Measurements from ENCODE around the gene TUB.

TUB gene

DNA sequence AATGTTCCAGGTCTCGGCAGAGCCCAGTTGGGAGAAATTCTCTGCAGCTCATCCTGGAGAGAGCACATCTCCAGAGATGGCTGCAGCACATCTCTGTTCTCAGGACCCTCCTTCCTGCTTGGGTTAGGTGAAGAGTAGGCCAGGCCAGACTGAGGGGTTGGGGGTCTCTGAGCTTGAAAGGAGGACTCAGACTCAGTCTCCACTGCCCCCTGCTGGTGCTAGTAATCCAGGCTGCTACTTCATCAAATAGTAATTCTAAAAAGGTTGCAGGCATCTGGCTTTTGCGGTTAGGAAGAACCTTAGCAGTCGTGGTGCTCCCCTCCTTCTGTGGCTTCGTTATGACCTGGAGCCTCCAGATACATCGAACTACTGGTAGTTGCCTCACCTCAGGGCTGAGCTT, 9.7 kb downstream of the TUB start:
- no peak for TF ChIP-seq FOXP2 (optimal IDR thresholded peaks at IDR 0.05; ENCODE audit: borderline replicate concordance, extremely low read depth, extremely low read length, insufficient read depth)
- no peak for TF ChIP-seq TAF1 (IDR thresholded peaks at IDR 0.05; ENCODE audit: borderline replicate concordance, insufficient read depth, low read length)
- TF ChIP-seq, protein P1, sequence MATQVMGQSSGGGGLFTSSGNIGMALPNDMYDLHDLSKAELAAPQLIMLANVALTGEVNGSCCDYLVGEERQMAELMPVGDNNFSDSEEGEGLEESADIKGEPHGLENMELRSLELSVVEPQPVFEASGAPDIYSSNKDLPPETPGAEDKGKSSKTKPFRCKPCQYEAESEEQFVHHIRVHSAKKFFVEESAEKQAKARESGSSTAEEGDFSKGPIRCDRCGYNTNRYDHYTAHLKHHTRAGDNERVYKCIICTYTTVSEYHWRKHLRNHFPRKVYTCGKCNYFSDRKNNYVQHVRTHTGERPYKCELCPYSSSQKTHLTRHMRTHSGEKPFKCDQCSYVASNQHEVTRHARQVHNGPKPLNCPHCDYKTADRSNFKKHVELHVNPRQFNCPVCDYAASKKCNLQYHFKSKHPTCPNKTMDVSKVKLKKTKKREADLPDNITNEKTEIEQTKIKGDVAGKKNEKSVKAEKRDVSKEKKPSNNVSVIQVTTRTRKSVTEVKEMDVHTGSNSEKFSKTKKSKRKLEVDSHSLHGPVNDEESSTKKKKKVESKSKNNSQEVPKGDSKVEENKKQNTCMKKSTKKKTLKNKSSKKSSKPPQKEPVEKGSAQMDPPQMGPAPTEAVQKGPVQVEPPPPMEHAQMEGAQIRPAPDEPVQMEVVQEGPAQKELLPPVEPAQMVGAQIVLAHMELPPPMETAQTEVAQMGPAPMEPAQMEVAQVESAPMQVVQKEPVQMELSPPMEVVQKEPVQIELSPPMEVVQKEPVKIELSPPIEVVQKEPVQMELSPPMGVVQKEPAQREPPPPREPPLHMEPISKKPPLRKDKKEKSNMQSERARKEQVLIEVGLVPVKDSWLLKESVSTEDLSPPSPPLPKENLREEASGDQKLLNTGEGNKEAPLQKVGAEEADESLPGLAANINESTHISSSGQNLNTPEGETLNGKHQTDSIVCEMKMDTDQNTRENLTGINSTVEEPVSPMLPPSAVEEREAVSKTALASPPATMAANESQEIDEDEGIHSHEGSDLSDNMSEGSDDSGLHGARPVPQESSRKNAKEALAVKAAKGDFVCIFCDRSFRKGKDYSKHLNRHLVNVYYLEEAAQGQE (IDR thresholded peaks at IDR 0.05; ENCODE audit: insufficient read depth in 1 of 2, low read depth in 2 of 2, low read length in 2 of 2), result no peak

DNA sequence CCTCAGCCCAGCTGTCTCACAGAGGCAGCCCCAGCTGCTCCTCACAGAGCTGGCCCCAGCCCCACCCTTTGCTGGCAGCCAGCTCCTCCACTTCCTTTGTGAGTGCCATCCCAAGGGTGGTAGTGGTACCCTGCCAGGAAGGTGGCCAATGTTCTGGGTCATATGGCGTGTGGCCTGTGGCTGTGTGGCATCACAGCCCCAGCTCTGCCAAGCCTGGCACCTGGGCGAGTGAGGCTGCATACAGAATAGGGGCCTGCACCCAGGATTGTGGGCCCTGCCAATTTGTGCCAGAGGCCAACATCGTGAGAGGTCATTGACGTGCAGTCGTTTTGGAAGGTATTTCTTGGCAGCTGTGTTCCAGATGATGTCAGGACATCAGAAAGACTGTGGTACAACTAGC, 10.7 kb downstream of the TUB start:
- TF ChIP-seq FOXP2 (optimal IDR thresholded peaks at IDR 0.05; ENCODE audit: borderline replicate concordance, extremely low read depth, extremely low read length, insufficient read depth) (no peak), TAF1 (IDR thresholded peaks at IDR 0.05; ENCODE audit: borderline replicate concordance, insufficient read depth, low read length) (no peak), POLR2AphosphoS5 (IDR thresholded peaks at IDR 0.05; ENCODE audit: low read depth, low read length) (no peak), SIN3A (IDR thresholded peaks at IDR 0.05; ENCODE audit: borderline replicate concordance, insufficient read depth, low read length) (no peak)
- TF ChIP-seq, protein P1 (IDR thresholded peaks at IDR 0.05; ENCODE audit: insufficient read depth in 1 of 2, low read depth in 2 of 2, low read length in 2 of 2), result no peak

DNA sequence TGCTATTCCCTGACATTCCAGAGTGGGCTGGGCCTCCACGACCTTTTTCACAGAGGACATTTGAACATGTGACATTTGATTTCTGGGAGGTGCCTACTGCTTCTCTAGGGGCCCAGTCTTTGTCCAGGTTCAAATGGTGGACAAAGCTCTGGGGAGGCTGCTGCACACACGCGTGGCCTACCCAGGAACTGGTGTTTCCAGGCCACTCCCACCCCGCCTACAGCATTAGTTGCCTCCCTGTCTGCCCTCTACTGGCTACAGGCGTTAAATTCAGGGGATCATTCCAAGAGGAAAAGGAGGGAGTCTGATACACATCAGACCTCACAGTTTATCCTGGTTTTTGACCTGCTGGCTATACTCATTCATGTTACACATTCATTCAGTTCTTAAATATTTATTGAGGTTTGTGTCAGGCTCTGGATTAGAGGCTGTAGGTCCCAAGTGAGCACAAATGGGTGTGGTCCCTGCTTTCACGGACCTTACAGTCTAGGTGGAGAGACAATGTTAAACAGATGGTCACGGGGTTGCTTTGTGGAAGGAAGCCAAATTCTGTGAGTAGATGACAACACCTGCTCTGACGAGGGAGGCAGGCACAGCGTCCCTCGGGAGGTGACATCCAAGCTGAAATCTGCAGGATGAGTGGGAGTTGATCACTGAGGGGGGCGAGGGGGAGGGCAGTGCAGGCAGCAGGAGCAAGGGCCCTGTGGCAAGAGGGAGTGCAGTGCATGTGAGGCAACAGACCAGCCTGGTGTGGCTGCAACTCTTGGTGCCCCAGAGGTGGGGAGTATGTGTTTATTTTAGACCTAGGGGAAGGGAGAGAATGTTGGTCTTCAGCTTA, 11.8 kb downstream of the TUB start:
- no peak for TF ChIP-seq TAF1 (IDR thresholded peaks at IDR 0.05; ENCODE audit: borderline replicate concordance, insufficient read depth, low read length)
- TF ChIP-seq POLR2AphosphoS5 (IDR thresholded peaks at IDR 0.05; ENCODE audit: low read depth, low read length), result no peak
- TF ChIP-seq SIN3A (IDR thresholded peaks at IDR 0.05; ENCODE audit: borderline replicate concordance, insufficient read depth, low read length), result no peak
- TF ChIP-seq, protein P1 (IDR thresholded peaks at IDR 0.05; ENCODE audit: insufficient read depth in 1 of 2, low read depth in 2 of 2, low read length in 2 of 2), result no peak
- TF ChIP-seq FOXP2 (optimal IDR thresholded peaks at IDR 0.05; ENCODE audit: borderline replicate concordance, extremely low read depth, extremely low read length, insufficient read depth), result no peak

DNA sequence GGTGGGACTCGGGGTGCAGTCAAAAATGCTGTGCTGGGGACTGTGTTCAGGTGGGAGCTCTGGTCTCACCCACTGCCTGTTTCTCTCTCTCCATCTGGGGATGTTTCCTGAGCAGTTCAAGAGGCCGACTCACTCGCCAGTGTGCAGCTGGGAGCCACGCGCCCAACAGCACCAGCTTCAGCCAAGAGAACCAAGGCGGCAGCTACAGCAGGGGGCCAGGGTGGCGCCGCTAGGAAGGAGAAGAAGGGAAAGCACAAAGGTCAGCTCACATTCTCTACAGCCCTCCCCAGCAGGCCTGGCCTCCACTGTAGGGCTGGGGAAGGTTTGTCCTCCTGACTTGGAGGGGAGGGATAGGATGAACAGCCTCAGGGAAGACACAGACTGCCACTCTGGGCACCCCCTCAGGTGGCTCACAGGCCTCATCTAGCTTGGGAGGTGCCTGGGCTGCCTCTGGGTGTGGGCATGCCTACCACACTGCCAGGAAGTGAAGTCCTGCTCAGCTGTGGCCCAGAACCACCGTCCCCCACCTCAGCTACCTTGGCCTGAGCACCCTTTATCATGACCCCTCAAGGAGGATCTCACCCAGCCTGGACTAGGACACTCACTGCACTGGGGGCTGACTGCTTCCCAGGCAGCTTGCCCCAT, 13.0 kb downstream of the TUB start:
- TF ChIP-seq SIN3A (IDR thresholded peaks at IDR 0.05; ENCODE audit: borderline replicate concordance, insufficient read depth, low read length), result no peak
- TF ChIP-seq POLR2AphosphoS5 (IDR thresholded peaks at IDR 0.05; ENCODE audit: low read depth, low read length), result no peak
- no peak for TF ChIP-seq FOXP2 (optimal IDR thresholded peaks at IDR 0.05; ENCODE audit: borderline replicate concordance, extremely low read depth, extremely low read length, insufficient read depth)
- TF ChIP-seq, protein P1 (IDR thresholded peaks at IDR 0.05; ENCODE audit: insufficient read depth in 1 of 2, low read depth in 2 of 2, low read length in 2 of 2), result no peak
- TF ChIP-seq TAF1 (IDR thresholded peaks at IDR 0.05; ENCODE audit: borderline replicate concordance, insufficient read depth, low read length), result no peak

All from PFSK-1 (cell line).